Glutamatergic neuron (in vitro differentiated cells): Measurements from ENCODE around the gene OS9. TPM values are rescaled to one million over a fixed set of nuclear protein-coding genes. Genes with fewer than 3 reads are reported as not detected.

Experiments
- DNase-seq: peaks from one replicate; pipeline ENCODE4 v3.0.0; 2022
- H3K27ac Mint-ChIP-seq: one replicate; pipeline ENCODE4 v1.8.0; 2020; ENCODE audit warnings: mild to moderate bottlenecking, mixed read lengths, inconsistent platforms; ENCODE audit not compliant: unreplicated experiment
- H3K27me3 Mint-ChIP-seq: one replicate; pipeline ENCODE4 v1.8.0; 2020; ENCODE audit warnings: mild to moderate bottlenecking, moderate library complexity, mixed read lengths, inconsistent platforms; ENCODE audit not compliant: unreplicated experiment
- H3K36me3 Mint-ChIP-seq: one replicate; pipeline ENCODE4 v1.8.0; 2020; ENCODE audit warnings: mild to moderate bottlenecking, mixed read lengths, inconsistent platforms; ENCODE audit not compliant: unreplicated experiment
- H3K4me1 Mint-ChIP-seq: one replicate; pipeline ENCODE4 v1.8.0; 2020; ENCODE audit warnings: mild to moderate bottlenecking, low read depth, mixed read lengths, inconsistent platforms; ENCODE audit not compliant: unreplicated experiment
- H3K4me3 Mint-ChIP-seq: one replicate; pipeline ENCODE4 v1.8.0; 2020; ENCODE audit warnings: mild to moderate bottlenecking, mixed read lengths, inconsistent platforms; ENCODE audit not compliant: unreplicated experiment
- H3K9me3 Mint-ChIP-seq: one replicate; pipeline ENCODE4 v1.8.0; 2020; ENCODE audit warnings: mild to moderate bottlenecking, moderate library complexity, mixed read lengths, inconsistent platforms; ENCODE audit not compliant: unreplicated experiment
- CTCF ChIP-seq: fragments of 200-600 bp; sonication (generic); IDR thresholded peaks from one replicate; pipeline ENCODE4 v1.5.0; 2021; ENCODE audit not compliant: partially characterized antibody, unreplicated experiment
- total RNA-seq: library from RNA; stranded (reverse); fragmentation: NEBNext Ultra II Directional; extraction: Animal tissue kit (Norgen Biotek cat#: 25700); gene quantifications from one replicate; pipeline ENCODE4 v1.2.1, GENCODE V29; 2021; ENCODE audit not compliant: unreplicated experiment

Gene OS9
- total RNA-seq, 1 donor from 2014 or later = 225 TPM

- Mint-ChIP-seq H3K27ac (no peak overlapping the region), H3K9me3 (peaks cover 4% of the 10 kb centered on the region), H3K27me3 (peaks cover 18% of the 10 kb centered on the region), H3K4me3 (peak overlapping the region; percentile 59), H3K36me3 (peaks cover 6% of the 10 kb centered on the region), H3K4me1 (peaks cover 5% of the 10 kb centered on the region)
- no peak for TF ChIP-seq CTCF
- DNase-seq = peak; percentile 39
Measured at GRCh38 chr12:57765698-57766463, 71.9 kb downstream of the OS9 start.

- H3K9me3 Mint-ChIP-seq = peaks cover 8% of the 10 kb centered on the region
- H3K4me3 Mint-ChIP-seq = peak within 1 kb of the TSS; percentile 59
- H3K27me3 Mint-ChIP-seq = peaks cover 21% of the 10 kb centered on the region
- DNase-seq = no peak
- H3K4me1 Mint-ChIP-seq = peaks cover 8% of the 10 kb centered on the region
- no peak within 1 kb of the TSS for H3K27ac Mint-ChIP-seq
- H3K36me3 Mint-ChIP-seq = peaks cover 6% of the 10 kb centered on the region
- TF ChIP-seq CTCF = no peak
Measured at GRCh38 chr12:57766464-57767304, 72.8 kb downstream of the OS9 start, which contains the start of gene CYP27B1. Gene CYP27B1 (minus strand): TSS chr12:57767078. CDS start chr12:57767041, 37 bp downstream.

GRCh38 chr12:57767305-57767698 lies 73.4 kb downstream of the OS9 start:
- Mint-ChIP-seq H3K4me1 (peaks cover 10% of the 10 kb centered on the region), H3K36me3 (peaks cover 6% of the 10 kb centered on the region), H3K4me3 (no peak overlapping the region), H3K27ac (no peak overlapping the region), H3K9me3 (peaks cover 10% of the 10 kb centered on the region), H3K27me3 (peaks cover 22% of the 10 kb centered on the region)
- no peak for TF ChIP-seq CTCF
- no peak for DNase-seq

- Mint-ChIP-seq H3K9me3 (peaks cover 8% of the 10 kb centered on the region), H3K27ac (no peak overlapping the region), H3K27me3 (peaks cover 20% of the 10 kb centered on the region), H3K4me1 (peaks cover 10% of the 10 kb centered on the region), H3K36me3 (peaks cover 6% of the 10 kb centered on the region), H3K4me3 (no peak overlapping the region)
- no peak for TF ChIP-seq CTCF
- no peak for DNase-seq
Measured at GRCh38 chr12:57767876-57768275, 73.9 kb downstream of the OS9 start.
